ENCODE results near the gene CD300LD.
"Not testable (repeated sequence)": the region's sequence is repeated elsewhere in the genome, so short reads cannot be mapped to it uniquely, and the experiment has no call there.

The CD300LD gene

DNA sequence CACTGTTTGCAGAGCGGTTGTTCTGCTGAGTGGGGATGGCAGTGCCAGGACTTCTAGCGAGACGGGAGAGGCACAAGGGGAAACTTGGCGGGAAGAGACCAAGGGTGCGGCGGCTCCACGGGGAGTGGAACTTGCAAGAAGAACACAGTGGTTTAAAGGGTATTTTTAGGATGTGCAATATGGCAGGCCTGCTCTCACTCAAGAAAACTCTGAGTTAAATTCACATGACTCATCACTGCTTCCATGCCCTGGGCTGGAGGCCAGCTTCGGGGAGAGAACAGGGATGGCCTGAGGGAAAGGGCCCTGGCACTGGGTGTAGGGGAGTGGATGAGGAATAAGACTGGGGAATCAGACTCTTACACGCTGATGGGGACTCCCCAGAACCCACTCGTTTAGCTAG, 13.3 kb upstream of the CD300LD start:
- no peak for DNase-seq

DNA sequence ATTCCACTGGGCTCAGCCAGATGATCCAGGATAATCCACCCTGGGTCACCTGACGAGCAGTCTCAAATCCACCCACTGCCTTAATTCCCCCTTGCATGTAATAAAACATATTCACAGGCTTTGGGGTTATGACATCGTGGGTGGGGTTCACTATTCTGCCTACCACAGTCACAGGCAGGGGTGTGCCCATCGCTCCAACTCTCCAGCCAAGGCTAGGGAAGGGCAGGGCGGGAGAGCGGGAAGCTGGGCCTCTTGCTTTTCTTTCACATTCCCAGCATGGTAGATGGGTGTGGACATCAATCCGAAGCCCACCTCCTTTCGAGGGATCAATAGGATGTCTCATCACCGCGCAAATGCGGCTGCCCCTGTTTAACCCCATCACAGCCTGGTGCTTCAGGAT, 12.7 kb upstream of the CD300LD start:
- no peak for DNase-seq

DNA sequence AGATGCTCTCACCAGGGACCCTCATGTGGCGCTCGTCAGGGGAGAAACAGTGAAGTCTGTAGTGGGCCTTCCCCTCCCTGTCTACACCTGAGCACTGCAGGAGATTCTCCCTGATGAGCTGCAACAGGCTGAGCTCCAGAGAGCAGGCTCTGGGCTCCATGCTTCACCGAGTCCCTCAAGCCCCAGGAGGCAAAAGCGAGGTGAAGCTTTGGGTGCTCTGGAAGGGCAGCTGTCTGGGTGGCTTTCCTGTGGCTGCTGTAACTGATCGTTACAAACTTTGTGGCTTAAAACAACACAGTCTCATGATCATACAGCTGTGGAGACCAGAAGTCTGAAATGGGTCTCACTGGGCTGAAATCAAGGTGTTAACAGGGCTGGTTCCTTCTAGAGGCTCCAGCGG, 12.1 kb upstream of the CD300LD start:
- DNase-seq = no peak

DNA sequence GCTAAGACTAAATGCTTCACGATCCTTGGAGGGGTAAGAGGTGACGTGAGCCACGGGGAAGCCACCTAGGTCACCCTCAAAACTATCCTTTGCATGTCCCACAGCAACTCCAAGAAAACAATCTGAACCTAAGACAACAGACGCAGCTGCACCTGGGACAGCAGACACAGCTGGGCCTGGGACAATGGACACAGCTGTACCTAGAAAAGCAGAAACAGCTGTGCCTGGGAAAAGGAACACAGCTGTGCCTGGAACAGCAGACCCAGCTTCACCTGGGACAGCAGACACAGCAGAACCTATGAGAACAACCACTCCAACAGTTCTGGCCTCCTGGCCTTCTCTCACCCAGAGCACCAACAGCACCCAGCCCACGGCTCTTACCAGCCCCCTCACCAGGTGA, 11.7 kb upstream of the CD300LD start:
- no peak for DNase-seq

DNA sequence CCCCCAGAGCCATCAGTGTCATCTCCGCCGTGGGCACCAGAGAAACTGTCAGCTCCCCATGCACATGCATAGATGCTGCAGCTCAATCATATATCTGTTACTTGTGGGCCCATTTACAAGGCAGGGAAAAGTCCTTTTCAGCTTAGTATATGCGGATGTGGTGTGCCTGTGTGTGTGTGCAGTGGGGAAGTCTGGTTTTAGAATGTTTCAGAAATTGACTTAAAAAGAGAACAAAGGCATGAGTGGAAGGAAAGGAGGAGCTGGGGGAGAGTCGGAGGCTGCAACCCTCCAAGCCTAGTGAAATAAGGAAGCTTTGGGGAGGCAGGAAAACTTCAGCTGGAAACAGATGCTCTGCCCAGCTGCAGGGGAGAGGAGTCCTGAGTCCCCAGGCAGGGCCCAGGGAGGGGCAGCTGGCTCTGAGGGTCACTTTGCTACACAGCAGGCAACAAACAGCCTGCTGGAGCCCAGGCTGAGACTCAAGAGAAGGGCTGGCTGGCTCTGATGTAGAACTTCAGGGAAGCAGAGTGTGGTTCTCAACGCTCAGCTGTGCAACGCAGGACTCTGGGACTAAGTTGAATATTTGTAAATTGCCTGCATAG, 11.1 kb upstream of the CD300LD start:
- no peak for DNase-seq

DNA sequence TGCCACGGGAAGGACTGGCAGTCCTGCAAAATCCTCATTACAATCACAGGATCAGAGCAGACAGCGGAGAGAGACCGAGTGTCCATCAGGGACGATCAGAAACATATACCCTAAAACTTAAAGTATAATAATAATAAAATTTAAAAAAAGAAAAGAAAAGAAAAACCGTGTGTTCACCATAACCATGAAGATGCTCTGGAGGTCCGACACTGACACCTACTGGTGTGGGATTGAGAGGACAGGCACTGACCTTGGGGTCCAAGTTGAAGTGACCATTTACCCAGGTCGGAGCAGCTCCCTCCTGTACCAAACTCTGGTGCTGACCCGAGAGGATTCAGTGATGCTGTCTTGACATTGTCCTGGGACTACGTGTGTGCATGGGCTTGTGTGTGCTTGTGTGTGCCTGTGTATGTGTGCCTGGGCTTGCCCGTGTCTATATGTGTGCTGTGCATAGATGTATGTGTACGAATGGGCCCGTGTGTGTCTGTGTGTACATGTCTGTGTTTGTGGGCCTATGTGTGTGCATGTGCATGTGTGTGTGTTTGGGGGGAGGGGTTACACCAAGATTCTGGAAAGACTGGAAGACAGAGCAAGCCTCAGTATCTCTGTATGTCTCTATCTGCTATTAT, 10.0 kb upstream of the CD300LD start:
- DNase-seq = peak; percentile 20

DNA sequence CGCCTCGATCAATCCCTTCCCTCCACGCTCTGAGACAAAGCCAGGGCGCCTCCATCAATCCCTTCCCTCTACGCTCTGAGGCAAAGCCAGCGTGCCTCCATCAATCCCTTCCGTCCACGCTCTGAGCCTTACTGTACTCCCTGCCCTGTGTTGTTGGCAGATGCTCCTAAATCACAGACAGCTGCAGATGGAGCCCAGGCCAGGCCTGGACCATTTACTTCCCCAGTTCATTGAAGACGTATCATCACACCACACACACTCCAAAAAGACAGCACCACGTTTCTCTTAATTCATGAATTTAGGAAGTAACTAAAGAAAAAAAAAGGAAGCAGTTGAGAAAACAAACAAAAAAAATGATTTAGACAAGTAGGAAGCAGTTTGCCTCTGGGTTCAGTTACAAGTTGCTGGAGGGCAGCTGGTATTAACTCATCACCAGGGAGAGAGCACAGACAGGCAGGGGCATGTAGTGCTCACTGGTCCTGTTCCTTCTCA, 7.4 kb upstream of the CD300LD start:
- DNase-seq = no peak

DNA sequence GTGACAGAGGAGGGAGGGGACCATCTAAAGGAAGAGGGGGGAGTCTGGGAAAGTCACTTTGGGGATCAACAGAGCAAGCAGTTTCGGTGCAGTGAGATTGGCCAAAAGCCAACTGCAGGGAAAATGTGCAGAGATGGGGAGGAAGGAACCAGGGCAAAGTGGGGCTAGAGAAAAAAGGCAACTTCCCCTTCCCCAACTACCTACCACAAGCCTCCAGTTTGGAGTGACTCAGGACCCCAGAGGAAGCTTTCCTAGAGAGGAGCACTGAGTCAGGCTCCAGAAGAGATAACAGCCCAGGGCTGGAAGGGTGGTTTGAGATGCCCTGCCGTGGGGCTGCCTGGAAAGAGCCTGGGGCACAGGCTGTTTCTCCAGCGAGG, 6.9 kb upstream of the CD300LD start:
- DNase-seq = no peak

DNA sequence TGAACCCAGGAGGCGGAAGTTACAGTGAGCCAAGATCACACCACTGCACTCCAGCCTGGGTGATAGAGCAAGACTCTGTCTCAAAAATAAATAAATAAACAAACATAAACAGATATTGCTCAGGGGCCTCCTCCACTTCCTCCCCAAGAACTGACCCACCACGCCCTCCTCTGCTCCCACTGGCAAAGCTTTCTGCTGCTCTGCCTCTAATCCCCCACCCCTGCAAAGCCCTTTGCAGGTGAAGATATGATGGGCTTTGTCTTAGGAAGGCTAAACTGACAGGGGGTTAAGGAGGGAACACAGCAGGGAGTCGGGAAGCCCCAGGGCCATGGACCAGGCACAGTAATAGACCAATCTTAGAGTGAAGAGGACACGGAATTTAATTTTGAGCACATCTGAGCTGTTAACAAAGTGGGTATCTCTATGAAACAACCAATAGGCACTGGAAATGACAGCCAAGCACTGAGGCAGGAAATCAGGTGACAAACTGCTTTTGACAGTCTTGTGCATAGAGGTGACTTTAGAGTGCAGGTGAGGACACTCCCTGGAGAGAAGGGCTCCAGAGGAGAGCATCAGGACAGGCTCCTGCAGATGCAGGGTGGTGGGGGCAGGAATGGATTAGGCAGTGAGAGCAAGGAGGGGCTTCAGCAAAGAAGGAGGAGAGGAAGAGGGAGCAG, 6.4 kb upstream of the CD300LD start:
- no peak for DNase-seq

DNA sequence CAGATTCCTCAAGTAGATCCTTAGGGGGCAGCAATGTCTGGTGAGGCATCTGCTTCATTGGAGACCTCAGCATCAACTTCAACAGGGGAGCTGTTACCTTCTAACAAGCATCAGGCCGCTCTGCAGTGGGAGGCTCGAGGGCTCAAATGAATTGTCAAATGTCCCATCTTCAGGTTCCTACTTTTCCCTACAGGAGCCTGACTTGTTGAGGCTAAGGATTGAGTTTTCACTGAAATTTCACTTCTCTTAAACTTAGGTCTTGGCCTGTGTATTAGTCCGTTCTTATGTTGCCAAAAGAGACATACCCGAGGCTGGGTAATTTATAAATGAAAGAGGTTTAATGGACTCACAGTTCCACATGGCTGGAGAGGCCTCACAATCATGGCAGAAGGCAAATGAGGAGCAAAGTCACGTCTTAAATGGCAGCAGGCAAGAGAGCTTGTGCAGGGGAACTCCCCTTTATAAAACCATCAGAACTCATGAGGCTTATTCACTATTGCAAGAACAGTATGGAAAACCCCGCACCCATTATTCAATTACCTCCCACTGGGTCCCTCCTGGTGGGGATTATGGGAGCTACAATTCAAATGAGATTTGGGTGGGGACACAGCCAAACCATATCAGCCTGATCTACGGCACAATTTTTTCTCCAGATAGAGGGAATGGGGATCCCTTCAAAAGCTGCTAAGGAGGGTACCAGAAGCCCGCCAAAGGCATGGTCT, 5.1 kb upstream of the CD300LD start:
- no peak for DNase-seq

DNA sequence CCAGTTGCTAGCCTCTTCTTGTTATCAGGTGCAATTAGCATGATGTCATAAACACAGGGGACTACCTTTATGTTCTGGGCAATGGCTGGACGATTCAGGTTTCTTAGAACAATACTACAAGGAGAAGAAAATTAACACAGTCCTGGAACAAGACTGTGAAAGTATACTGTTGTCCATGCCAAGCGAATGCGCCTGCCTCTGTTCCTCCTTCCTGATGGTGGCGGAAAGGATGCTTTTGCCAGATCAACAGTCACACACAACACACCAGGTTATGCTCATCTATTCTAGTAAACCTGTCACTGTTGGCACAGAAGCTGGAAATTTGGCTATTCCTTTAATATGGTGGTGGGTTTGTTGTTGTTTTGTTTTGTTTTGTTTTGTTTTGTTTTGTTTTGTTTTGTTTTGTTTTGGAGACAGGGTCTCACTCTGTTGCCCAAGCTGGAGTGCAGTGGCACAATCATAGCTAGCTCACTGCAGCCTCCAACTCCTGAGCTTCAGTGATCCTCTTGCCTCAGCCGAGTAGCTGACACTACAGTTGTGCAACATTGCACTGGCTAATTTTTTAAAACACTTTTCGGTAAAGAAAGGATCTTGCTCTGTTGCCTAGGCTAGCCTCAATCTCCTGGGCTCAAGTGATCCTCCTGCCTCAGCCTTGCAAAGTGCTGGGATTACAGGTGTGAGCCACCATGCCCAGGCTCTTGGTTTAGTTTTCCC, 3.1 kb upstream of the CD300LD start:
- DNase-seq = no peak

DNA sequence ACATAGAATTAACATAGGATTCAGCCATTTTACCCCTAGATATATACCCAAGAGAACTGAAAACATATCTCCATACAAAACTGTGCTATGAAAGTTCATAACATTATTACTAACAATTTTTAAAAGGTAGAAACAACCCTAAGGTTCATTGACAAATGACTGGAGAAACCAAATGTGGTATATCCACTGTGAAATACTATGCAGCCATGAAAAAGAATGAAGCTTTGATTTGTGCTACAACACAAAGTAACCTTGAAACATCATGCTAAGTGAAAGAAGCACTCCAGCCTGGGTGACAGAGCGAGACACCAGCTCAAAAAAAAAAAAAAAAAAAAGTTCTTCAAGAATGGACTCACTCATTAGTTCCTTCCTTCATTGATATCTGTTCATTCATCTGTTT, 580 bp downstream of the CD300LD start:
- DNase-seq = no peak

DNA sequence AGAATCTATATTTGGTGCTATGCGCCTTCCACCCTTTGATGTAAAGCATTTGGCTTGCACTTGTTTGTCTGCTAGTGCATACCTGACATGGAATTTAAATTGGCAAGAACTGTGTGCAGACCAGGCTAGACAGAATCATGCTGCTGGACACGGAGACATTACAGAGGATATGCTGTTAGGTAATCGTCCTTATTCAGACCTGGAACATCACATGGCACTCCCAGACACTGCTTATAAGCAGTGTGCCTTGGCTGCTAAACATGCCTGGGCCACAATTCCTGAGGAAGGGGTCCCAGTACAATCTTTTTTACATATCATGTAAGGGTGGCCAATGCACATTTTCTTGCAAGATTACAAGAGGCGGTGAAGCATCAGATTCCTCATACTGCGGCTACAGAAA, 6.4 kb downstream of the CD300LD start:
- DNase-seq = no peak

DNA sequence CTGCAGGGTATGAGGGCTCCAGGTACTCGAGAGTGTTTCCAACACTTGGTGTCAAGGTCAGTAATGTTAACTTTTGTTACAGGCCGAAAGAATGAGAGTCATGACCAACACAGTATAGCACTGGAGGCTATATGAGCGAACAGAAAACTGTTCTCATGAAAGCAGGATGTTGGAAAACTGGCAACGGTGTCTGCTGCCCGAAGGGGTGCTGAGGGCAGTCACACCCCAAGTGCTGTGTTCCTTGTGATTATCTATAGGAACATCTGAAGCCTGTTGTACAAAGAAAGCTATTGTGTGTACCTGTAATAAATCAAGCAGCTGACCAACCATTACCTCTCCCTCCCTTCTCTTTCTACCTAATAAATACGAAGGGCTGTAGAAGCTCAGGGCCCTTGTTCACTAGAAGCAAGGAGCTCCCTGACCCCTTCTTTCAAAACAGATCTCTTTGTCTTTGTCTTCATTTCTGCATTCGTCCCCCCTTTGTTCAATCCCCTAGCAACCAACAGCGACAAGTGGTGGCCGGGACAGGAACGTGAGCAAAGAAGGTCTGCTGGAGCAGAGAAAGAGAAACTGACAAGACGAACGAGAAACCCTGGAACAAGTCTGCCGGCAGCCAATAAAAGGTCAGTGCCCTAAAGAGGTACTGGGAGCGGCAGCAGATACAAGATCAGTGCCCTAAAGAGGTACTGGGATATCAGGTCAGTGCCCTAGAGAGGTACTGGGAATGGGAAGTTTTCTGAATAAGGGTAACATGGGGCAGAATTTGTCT, 7.6 kb downstream of the CD300LD start:
- DNase-seq = no peak

DNA sequence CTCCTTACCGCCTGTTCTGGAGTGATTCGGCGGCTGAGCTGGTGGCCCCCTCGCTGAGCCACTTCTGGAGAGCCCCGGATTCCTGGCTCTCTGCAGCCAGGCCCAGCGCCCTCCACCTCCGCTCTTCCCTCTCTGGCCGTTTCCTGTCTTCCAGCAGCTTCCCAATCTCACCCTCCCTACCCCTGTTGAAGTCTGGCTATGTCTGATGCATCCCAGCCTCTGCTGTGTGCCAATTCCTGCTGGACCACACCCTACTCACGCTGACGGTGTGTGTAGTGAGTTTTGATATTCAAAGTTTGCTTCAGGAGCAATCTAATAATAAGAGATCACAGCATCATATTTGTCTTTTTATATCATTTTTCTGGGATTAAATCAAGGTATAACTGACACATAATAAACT, 9.4 kb downstream of the CD300LD start:
- no peak for DNase-seq

DNA sequence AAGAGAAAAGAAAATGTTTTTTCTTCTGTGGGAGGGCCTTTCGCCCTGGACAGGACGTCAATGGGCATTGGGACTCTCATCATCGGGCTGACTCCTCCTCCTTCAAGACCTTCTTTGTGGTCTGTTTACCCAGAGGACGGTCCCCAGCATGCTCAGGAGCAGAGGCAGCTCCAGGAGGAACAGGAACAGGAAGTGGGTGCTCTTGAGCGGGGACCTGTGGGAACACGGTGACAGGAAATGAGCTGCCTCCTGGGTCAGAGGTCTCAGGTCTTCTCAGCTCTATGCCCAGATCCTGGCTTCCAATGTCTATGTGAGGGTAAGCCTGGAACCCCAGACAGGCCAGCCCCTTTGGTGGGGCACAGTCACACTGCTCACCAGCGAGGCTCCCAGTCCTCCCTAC, 12.2 kb downstream of the CD300LD start:
- no peak for DNase-seq

DNA sequence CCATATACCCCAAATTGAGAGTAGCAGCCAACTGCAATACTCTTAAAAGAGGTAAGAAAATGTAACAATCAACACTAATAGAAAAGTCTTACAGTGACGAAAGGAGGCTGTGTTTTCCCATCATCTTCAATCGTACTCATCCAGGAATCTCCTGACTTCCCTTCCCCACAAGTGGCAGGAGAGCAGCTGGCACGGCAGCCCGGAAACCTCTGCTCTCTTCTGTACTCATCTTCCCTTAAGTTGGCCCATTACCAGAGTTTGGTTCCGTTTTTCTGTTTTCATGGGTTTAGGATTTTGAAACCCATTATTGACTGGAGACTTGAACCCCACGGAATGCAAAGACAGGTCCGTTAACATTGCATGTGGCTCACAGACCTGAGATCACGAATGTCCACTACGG, 13.1 kb downstream of the CD300LD start:
- DNase-seq = no peak

DNA sequence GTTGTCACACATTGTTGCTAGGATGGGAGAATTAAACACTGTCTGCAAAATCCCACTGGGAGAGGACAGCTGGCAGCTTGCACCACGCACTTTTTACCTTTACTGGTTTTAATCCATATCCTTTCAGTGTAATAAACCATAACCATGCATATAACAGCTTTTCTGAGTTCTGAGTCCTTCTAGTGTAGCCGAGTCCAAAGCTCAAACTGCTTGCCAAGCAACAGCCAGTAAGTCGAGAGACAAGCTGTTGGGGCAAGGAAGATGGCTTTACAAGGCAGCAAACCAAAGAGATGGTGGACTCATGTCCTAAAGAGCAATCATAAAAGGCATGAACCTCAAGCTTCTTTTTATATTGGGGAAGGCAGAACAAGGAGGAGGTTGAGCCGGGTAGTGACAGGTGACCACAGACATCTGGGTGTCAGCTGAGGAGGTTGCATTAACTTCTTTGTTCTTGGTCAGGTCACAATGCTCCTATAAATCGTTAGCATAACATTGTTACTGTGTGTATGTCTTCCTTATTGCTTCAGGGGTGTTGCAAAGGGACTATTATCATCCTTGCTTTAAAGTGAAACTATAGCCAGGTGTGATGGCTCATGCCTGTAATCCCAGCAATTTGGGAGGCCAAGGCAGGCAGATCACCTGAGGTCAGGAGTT, 17.5 kb downstream of the CD300LD start:
- no peak for DNase-seq

DNA sequence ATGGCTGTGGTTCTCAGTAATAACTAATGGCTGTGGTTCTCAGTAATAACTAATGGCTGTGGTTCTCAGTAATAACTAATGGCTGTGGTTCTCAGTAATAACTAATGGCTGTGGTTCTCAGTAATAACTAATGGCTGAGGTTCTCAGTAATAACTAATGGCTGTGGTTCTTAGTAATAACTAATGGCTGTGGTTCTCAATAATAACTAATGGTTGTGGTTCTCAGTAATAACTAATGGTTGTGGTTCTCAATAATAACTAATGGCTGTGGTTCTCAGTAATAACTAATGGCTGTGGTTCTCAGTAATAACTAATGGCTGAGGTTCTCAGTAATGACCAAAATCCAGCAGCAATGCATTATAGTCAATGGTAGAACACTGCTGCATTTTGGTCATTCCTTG, 18.4 kb downstream of the CD300LD start:
- not testable (repeated sequence) for DNase-seq

DNA sequence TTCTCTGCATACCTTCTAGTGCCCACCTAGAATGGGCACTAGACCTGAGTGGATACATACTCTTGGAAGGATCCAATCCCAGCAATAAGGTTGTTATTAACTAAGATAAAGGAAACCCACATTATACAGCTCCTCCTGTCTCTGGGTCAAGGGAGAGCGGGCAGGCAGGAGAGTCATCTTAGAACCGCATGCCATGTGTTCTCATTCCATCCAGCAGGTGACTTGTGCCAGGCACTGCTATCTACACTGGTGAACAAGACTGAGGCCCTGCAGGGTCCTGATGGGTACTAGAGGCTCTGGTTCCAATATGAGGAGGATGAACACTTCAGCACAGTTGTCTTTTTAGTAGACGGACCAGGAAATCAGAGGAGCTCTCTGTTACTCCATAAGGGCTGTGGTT, 18.9 kb downstream of the CD300LD start:
- no peak for DNase-seq

DNA sequence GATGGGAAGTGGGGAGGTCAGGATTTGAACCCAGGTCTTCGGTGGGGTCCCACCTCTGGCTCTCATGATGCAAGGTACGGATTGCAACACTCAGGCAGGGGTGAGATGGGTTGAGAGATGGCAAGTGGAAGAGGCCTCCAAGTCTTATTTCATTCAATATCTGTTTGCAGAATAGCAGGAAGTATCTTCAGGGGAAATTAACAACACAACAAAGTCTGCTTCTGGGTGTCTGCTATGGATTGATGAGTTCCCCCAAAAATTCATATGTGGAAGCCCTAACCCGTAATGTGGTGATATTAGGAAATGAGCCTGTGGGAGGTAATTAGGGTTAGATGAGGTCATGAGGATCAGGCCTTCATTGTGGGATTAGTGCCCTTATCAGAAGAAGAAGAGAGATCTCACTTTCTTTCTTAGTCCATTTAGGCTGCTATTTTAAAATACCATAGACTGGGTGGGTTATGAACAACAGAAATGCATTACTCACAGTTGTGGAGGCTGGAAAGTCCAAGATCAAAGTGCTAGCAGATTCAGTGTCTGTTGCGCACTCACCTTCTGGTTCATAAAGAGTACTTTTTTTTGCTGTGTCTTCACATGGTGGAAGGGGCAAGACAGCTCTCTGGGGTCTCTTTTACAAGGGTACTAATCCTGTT, 20.3 kb downstream of the CD300LD start:
- no peak for DNase-seq
